Left ventricle myocardium superior (tissue), 1 donor: ENCODE data around the gene IPO11. TPM values are rescaled to one million over a fixed set of nuclear protein-coding genes. Genes with fewer than 3 reads are reported as not detected.
"Not testable (repeated sequence)": the region's sequence is repeated elsewhere in the genome, so short reads cannot be mapped to it uniquely, and the experiment has no call there.

Experiments used
- ATAC-seq: fragments of 200-7000 bp; cut with Tn5 transposase; one replicate; pipeline ENCODE4 v1.9.1; 2020; ENCODE audit warnings: mild to moderate bottlenecking, moderate library complexity
- DNase-seq: peaks from one replicate; pipeline ENCODE4 v3.0.0-alpha.2; 2020
- intact Hi-C: fragments of 100-400 bp; cut with micrococcal nuclease; formaldehyde crosslinking; loops from one replicate; pipeline ENCODE4 v1.11.0; 2022
- total RNA-seq: library from RNA; stranded (reverse); fragmentation: NEBNext Ultra II Directional; extraction: Animal tissue kit (Norgen Biotek cat#: 25700); gene quantifications from one replicate; pipeline ENCODE4 v1.2.1, GENCODE V29; 2021
- donor health status: DM: no; HTN: yes; CAD: no; lungs with severe emphysema.

IPO11 gene
- total RNA-seq, 1 donor from 2014 or later = 38.9 TPM

GRCh38 chr5:62502456-62503101, 90.0 kb downstream of the IPO11 start:
- ATAC-seq (no peak), DNase-seq (no peak)
- intact Hi-C loops = no loop called here

GRCh38 chr5:62504129-62504528, 91.6 kb downstream of the IPO11 start:
- no peak for DNase-seq
- intact Hi-C loops = no loop called here
- ATAC-seq = no peak

GRCh38 chr5:62506659-62507460, 94.3 kb downstream of the IPO11 start:
- DNase-seq (no peak), ATAC-seq (no peak)
- intact Hi-C loops = no loop called here

GRCh38 chr5:62508760-62509159, 96.2 kb downstream of the IPO11 start:
- intact Hi-C loops, DNase-seq, ATAC-seq: not testable (repeated sequence)

- no peak for DNase-seq
- intact Hi-C loops = no loop called here
- ATAC-seq = no peak
Measured at GRCh38 chr5:62509806-62510205, 97.2 kb downstream of the IPO11 start.

GRCh38 chr5:62513085-62513484, 100.5 kb downstream of the IPO11 start:
- intact Hi-C loops, ATAC-seq, DNase-seq: not testable (repeated sequence)

GRCh38 chr5:62514510-62515119, 102.1 kb downstream of the IPO11 start:
- no peak for ATAC-seq
- DNase-seq = no peak

GRCh38 chr5:62520812-62521211, 108.2 kb downstream of the IPO11 start:
- DNase-seq, intact Hi-C loops, ATAC-seq: not testable (repeated sequence)

More at GRCh38 chr5:62514510-62515119, 102.1 kb downstream of the IPO11 start:
- intact Hi-C loops = no loop called here

- ATAC-seq = no peak
- intact Hi-C loops = no loop called here
Measured at GRCh38 chr5:62521319-62521718, 108.8 kb downstream of the IPO11 start.

GRCh38 chr5:62522811-62523210, 110.2 kb downstream of the IPO11 start:
- ATAC-seq (no peak), DNase-seq (no peak)
- intact Hi-C loops = no loop called here

More at GRCh38 chr5:62521319-62521718, 108.8 kb downstream of the IPO11 start:
- DNase-seq = no peak

GRCh38 chr5:62533597-62533996, 121.0 kb downstream of the IPO11 start:
- DNase-seq (no peak), ATAC-seq (no peak)
- intact Hi-C loops = no loop called here

GRCh38 chr5:62534461-62535236, 122.1 kb downstream of the IPO11 start:
- no peak for ATAC-seq
- DNase-seq = no peak
- intact Hi-C loops = no loop called here

GRCh38 chr5:62536232-62536631, 123.7 kb downstream of the IPO11 start:
- no peak for ATAC-seq
- no peak for DNase-seq
- intact Hi-C loops = no loop called here

- DNase-seq (no peak), ATAC-seq (no peak)
- intact Hi-C loops = no loop called here
Measured at GRCh38 chr5:62536783-62537182, 124.2 kb downstream of the IPO11 start.

GRCh38 chr5:62538017-62538942, 125.7 kb downstream of the IPO11 start:
- DNase-seq = no peak
- intact Hi-C loops = no loop called here
- no peak for ATAC-seq

GRCh38 chr5:62542720-62543119, 130.2 kb downstream of the IPO11 start:
- DNase-seq (no peak), ATAC-seq (no peak)
- intact Hi-C loops = no loop called here

- DNase-seq = no peak
- no peak for ATAC-seq
- intact Hi-C loops = no loop called here
Measured at GRCh38 chr5:62547945-62548630, 135.5 kb downstream of the IPO11 start.

- intact Hi-C loops = no loop called here
- no peak for ATAC-seq
- no peak for DNase-seq
Measured at GRCh38 chr5:62550103-62550502, 137.5 kb downstream of the IPO11 start.
